NB4 (cell line): ENCODE results near the gene PYURF.

Source experiments
- DNase-seq: peaks from one replicate; pipeline ENCODE4 v3.0.0; 2010; ENCODE audit warnings: low read depth
- H3K4me3 ChIP-seq: one replicate; pipeline ENCODE4 v1.5.1; 2011; ENCODE audit warnings: mild to moderate bottlenecking, low read depth, low read length, moderate library complexity
- CTCF ChIP-seq: IDR thresholded peaks from one replicate; pipeline ENCODE4 v1.5.1; 2012; ENCODE audit warnings: low read depth, low read length
- MAX ChIP-seq: IDR thresholded peaks from 2 replicates; pipeline ENCODE4 v1.6.1; 2011; ENCODE audit warnings: low read depth, low read length
- MYC ChIP-seq: IDR thresholded peaks from 2 replicates; pipeline ENCODE4 v1.6.1; 2011; ENCODE audit warnings: low read depth, low read length
- POLR2A ChIP-seq: IDR thresholded peaks from 2 replicates; pipeline ENCODE4 v1.6.1; 2011; ENCODE audit warnings: mild to moderate bottlenecking; ENCODE audit not compliant: insufficient read length; ENCODE audit errors: extremely low read depth

Gene PYURF

GRCh38 chr4:88478247-88478646, 45.3 kb downstream of the PYURF start:
- H3K4me3 ChIP-seq, result no peak overlapping the region
- no peak for TF ChIP-seq MAX
- no peak for DNase-seq

- H3K4me3 ChIP-seq, result no peak overlapping the region
- no peak for DNase-seq
- TF ChIP-seq MYC, result no peak
- TF ChIP-seq CTCF, result no peak
- TF ChIP-seq MAX, result no peak
- no peak for TF ChIP-seq POLR2A
Measured at GRCh38 chr4:88477229-88477860, 46.2 kb downstream of the PYURF start.
